Measurements from ENCODE around the gene RARA. TPM values are rescaled to one million over a fixed set of nuclear protein-coding genes. Genes with fewer than 3 reads are reported as not detected.

The RARA gene
- polyA plus RNA-seq, 1 donor from 2014 or later: 6.6 TPM

DNA sequence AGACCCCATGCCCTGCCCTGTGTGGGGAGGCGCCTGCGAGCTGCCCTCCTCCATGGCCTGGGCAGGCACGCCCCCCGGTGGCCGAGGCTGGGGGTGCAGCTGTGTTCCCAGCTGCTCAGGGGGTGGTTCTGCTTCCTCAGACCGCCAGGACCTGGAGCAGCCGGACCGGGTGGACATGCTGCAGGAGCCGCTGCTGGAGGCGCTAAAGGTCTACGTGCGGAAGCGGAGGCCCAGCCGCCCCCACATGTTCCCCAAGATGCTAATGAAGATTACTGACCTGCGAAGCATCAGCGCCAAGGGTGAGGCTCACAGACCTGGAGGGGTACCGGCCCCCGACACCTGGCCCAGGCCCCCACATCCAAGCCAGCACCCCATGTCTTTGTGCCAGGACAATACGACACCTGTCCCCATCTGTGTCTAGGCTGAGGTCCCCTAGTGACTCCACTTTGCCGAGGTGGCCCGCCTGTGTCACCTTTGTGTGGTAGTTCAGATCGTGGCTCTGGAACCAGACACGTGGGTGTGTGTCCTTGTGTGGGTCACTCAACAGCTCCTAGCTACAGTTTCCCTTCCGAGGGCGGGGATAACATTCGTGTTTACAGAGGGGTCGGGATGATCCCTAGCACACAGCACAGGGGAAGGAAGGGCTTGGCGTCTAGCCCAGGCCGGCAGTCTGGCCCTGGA lies 46.3 kb downstream of the RARA start:
- no peaks in the 10 kb centered on the region for H4K20me1 ChIP-seq (ENCODE audit: insufficient read depth)
- no peak overlapping the region for H3K27ac ChIP-seq (ENCODE audit: low read length)
- H3F3A ChIP-seq (ENCODE audit: insufficient read depth, low read length, poor library complexity, severe bottlenecking): no peaks in the 10 kb centered on the region
- H3K4me3 ChIP-seq (ENCODE audit: low read length): no peak overlapping the region
- H3K9me2 ChIP-seq (ENCODE audit: insufficient read depth, low read length): no peaks in the 10 kb centered on the region
- no peak for TF ChIP-seq TAF1 (IDR thresholded peaks at IDR 0.05; ENCODE audit: low read depth)
- TF ChIP-seq EP300 (conservative IDR thresholded peaks at IDR 0.05; ENCODE audit: poor library complexity, severe bottlenecking): no peak
- TF ChIP-seq EZH2 (IDR thresholded peaks at IDR 0.05; ENCODE audit: borderline replicate concordance, insufficient read depth, low read length, poor library complexity, severe bottlenecking): no peak
- TF ChIP-seq MXI1 (conservative IDR thresholded peaks at IDR 0.05; ENCODE audit: poor library complexity, severe bottlenecking): no peak
- TF ChIP-seq REST (IDR thresholded peaks at IDR 0.05; ENCODE audit: borderline replicate concordance): no peak
- no peak for TF ChIP-seq POLR2AphosphoS5 (IDR thresholded peaks at IDR 0.05)
- TF ChIP-seq CTCF (IDR thresholded peaks at IDR 0.05; ENCODE audit: poor library complexity, severe bottlenecking): peak; percentile 86
- TF ChIP-seq RAD21 (conservative IDR thresholded peaks at IDR 0.05): peak; percentile 87
- peak; percentile 91 for TF ChIP-seq SMC3 (conservative IDR thresholded peaks at IDR 0.05; ENCODE audit: poor library complexity)
- H3K27me3 ChIP-seq (ENCODE audit: insufficient read depth, low read depth, low read length): no peaks in the 10 kb centered on the region
- no peak overlapping the region for H2AFZ ChIP-seq (ENCODE audit: low read depth, low read length)
- H3K79me2 ChIP-seq (replicated peaks; ENCODE audit: insufficient read depth, low read length): no peaks in the 10 kb centered on the region
- H3K9me3 ChIP-seq (ENCODE audit: low read length): no peaks in the 10 kb centered on the region
- H3K9ac ChIP-seq (ENCODE audit: low read length): no peak overlapping the region
- no peaks in the 10 kb centered on the region for H3K36me3 ChIP-seq (ENCODE audit: insufficient read depth, low read length)
- H3K4me2 ChIP-seq (ENCODE audit: low read length): no peak overlapping the region

DNA sequence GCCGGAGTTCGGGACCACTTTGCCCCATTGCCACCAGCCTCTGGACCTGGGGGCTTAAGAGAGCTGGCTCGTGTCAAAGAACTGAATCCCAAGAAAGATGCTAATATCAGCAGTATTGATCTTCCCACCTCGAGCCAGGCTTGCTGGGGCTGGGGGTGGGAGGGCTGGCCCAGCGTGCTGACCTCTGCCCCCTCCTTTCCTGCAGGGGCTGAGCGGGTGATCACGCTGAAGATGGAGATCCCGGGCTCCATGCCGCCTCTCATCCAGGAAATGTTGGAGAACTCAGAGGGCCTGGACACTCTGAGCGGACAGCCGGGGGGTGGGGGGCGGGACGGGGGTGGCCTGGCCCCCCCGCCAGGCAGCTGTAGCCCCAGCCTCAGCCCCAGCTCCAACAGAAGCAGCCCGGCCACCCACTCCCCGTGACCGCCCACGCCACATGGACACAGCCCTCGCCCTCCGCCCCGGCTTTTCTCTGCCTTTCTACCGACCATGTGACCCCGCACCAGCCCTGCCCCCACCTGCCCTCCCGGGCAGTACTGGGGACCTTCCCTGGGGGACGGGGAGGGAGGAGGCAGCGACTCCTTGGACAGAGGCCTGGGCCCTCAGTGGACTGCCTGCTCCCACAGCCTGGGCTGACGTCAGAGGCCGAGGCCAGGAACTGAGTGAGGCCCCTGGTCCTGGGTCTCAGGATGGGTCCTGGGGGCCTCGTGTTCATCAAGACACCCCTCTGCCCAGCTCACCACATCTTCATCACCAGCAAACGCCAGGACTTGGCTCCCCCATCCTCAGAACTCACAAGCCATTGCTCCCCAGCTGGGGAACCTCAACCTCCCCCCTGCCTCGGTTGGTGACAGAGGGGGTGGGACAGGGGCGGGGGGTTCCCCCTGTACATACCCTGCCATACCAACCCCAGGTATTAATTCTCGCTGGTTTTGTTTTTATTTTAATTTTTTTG lies 47.1 kb downstream of the RARA start:
- Histone ChIP-seq H3K27me3 (ENCODE audit: insufficient read depth, low read depth, low read length) (no peaks in the 10 kb centered on the region), H3K79me2 (replicated peaks; ENCODE audit: insufficient read depth, low read length) (no peaks in the 10 kb centered on the region), H3K4me3 (ENCODE audit: low read length) (no peak overlapping the region), H3K27ac (ENCODE audit: low read length) (no peak overlapping the region), H3K36me3 (ENCODE audit: insufficient read depth, low read length) (no peaks in the 10 kb centered on the region), H2AFZ (ENCODE audit: low read depth, low read length) (no peak overlapping the region), H3K4me2 (ENCODE audit: low read length) (no peak overlapping the region), H3K9ac (ENCODE audit: low read length) (no peak overlapping the region), H3K9me2 (ENCODE audit: insufficient read depth, low read length) (no peaks in the 10 kb centered on the region), H4K20me1 (ENCODE audit: insufficient read depth) (no peaks in the 10 kb centered on the region), H3F3A (ENCODE audit: insufficient read depth, low read length, poor library complexity, severe bottlenecking) (no peaks in the 10 kb centered on the region), H3K9me3 (ENCODE audit: low read length) (no peaks in the 10 kb centered on the region)
- no peak for TF ChIP-seq REST (IDR thresholded peaks at IDR 0.05; ENCODE audit: borderline replicate concordance)
- no peak for TF ChIP-seq EZH2 (IDR thresholded peaks at IDR 0.05; ENCODE audit: borderline replicate concordance, insufficient read depth, low read length, poor library complexity, severe bottlenecking)
- TF ChIP-seq RAD21 (conservative IDR thresholded peaks at IDR 0.05): no peak
- no peak for TF ChIP-seq POLR2AphosphoS5 (IDR thresholded peaks at IDR 0.05)
- TF ChIP-seq EP300 (conservative IDR thresholded peaks at IDR 0.05; ENCODE audit: poor library complexity, severe bottlenecking): no peak
